Stimulated activated naive B cell treated with anti-CD40 and anti-IgM and Interleukin-4, amounts not matched to agents 10 μg/mL and 1 μg/mL and 100 μg/mL, for 72 hours (primary cell): Measurements from ENCODE around the gene RNF133.
A peak's percentile ranks its signal among the peaks of the same experiment; 100 is the strongest.
"Not testable (repeated sequence)": the region's sequence is repeated elsewhere in the genome, so short reads cannot be mapped to it uniquely, and the experiment has no call there.

Experiments
- ATAC-seq, 2 donors: fragments of 150-1000 bp; cut with Tn5 transposase; replicated peaks; 2 replicates each; pipeline ENCODE4 v1.10.0; 2021; ENCODE audit warnings: moderate library complexity in 1 of 2
- DNase-seq: peaks from one replicate; pipeline ENCODE4 v3.0.0; 2021
- H3K27ac Mint-ChIP-seq: one replicate; pipeline ENCODE4 v1.8.0; 2022; ENCODE audit warnings: mild to moderate bottlenecking, mixed read lengths
- H3K27me3 Mint-ChIP-seq, 2 donors: one replicate each; pipeline ENCODE4 v1.8.0; 2022; ENCODE audit warnings: mixed read lengths in 2 of 2
- H3K36me3 Mint-ChIP-seq, 2 donors: one replicate each; pipeline ENCODE4 v1.8.0; 2022; ENCODE audit warnings: mixed read lengths in 2 of 2, mild to moderate bottlenecking in 1 of 2
- H3K4me1 Mint-ChIP-seq, 2 donors: one replicate each; pipeline ENCODE4 v1.8.0; 2022; ENCODE audit warnings: mixed read lengths in 2 of 2, mild to moderate bottlenecking in 1 of 2
- H3K4me3 Mint-ChIP-seq, 2 donors: one replicate each; pipeline ENCODE4 v1.8.0; 2022; ENCODE audit warnings: mild to moderate bottlenecking in 2 of 2, mixed read lengths in 2 of 2, moderate library complexity in 1 of 2
- H3K9me3 Mint-ChIP-seq, 2 donors: one replicate each; pipeline ENCODE4 v1.8.0; 2022; ENCODE audit warnings: mixed read lengths in 2 of 2, mild to moderate bottlenecking in 1 of 2

RNF133 gene

GRCh38 chr7:122706836-122707235, 7.9 kb upstream of the RNF133 start:
- H3K27me3 Mint-ChIP-seq: no peaks in the 10 kb centered on the region
- DNase-seq: no peak
- no peak overlapping the region for H3K4me3 Mint-ChIP-seq
- H3K27ac Mint-ChIP-seq: no peak overlapping the region
- no peaks in the 10 kb centered on the region for H3K36me3 Mint-ChIP-seq
- H3K9me3 Mint-ChIP-seq: peaks cover 0 to 1% of the 10 kb centered on the region in 2 donors
- ATAC-seq: no peak
- H3K4me1 Mint-ChIP-seq: no peaks in the 10 kb centered on the region

GRCh38 chr7:122702872-122703510, 4.1 kb upstream of the RNF133 start, which contains the start of gene RNF148:
TSS of gene RNF148 (minus strand) at chr7:122702922. CDS start at chr7:122702750, 172 bp downstream.
- Mint-ChIP-seq H3K9me3 (peaks cover 0 to 2% of the 10 kb centered on the region in 2 donors), H3K27me3 (no peaks in the 10 kb centered on the region), H3K4me1 (no peaks in the 10 kb centered on the region), H3K4me3 (no peak within 1 kb of the TSS), H3K36me3 (no peaks in the 10 kb centered on the region), H3K27ac (no peak within 1 kb of the TSS)
- DNase-seq (no peak), ATAC-seq (no peak)

- H3K27me3 Mint-ChIP-seq: no peaks in the 10 kb centered on the region
- ATAC-seq (no peak), DNase-seq (no peak)
- no peaks in the 10 kb centered on the region for H3K36me3 Mint-ChIP-seq
- peaks cover 9% of the 10 kb centered on the region in 2 donors for H3K9me3 Mint-ChIP-seq
- H3K27ac Mint-ChIP-seq: no peak overlapping the region
- H3K4me3 Mint-ChIP-seq: no peak overlapping the region
- H3K4me1 Mint-ChIP-seq: no peaks in the 10 kb centered on the region
Measured at GRCh38 chr7:122695816-122696215, 3.1 kb downstream of the RNF133 start.

GRCh38 chr7:122694697-122695096, 4.2 kb downstream of the RNF133 start:
- no peak for ATAC-seq
- Mint-ChIP-seq H3K27ac (no peak overlapping the region), H3K27me3 (no peaks in the 10 kb centered on the region), H3K4me3 (no peak overlapping the region), H3K9me3 (peaks cover 9% of the 10 kb centered on the region in 2 donors), H3K36me3 (no peaks in the 10 kb centered on the region), H3K4me1 (no peaks in the 10 kb centered on the region)
- no peak for DNase-seq

GRCh38 chr7:122692769-122693309, 6.1 kb downstream of the RNF133 start:
- no peak overlapping the region for H3K4me3 Mint-ChIP-seq
- no peaks in the 10 kb centered on the region for H3K4me1 Mint-ChIP-seq
- H3K27me3 Mint-ChIP-seq: no peaks in the 10 kb centered on the region
- DNase-seq: no peak
- H3K9me3 Mint-ChIP-seq: peaks cover 7 to 9% of the 10 kb centered on the region in 2 donors
- H3K36me3 Mint-ChIP-seq: no peaks in the 10 kb centered on the region
- no peak for ATAC-seq
- H3K27ac Mint-ChIP-seq: no peak overlapping the region

- Mint-ChIP-seq H3K4me3 (no peak overlapping the region), H3K36me3 (no peaks in the 10 kb centered on the region), H3K27ac (no peak overlapping the region), H3K27me3 (no peaks in the 10 kb centered on the region), H3K9me3 (peaks cover 7 to 9% of the 10 kb centered on the region in 2 donors), H3K4me1 (no peaks in the 10 kb centered on the region)
- DNase-seq: no peak
- no peak for ATAC-seq
Measured at GRCh38 chr7:122691569-122692235, 7.2 kb downstream of the RNF133 start.

GRCh38 chr7:122689346-122690109, 9.4 kb downstream of the RNF133 start:
- peaks cover 7 to 9% of the 10 kb centered on the region in 2 donors for H3K9me3 Mint-ChIP-seq
- ATAC-seq (no peak), DNase-seq (no peak)
- H3K36me3 Mint-ChIP-seq: no peaks in the 10 kb centered on the region
- H3K4me3 Mint-ChIP-seq: no peak overlapping the region
- H3K27ac Mint-ChIP-seq: no peak overlapping the region
- H3K4me1 Mint-ChIP-seq: no peaks in the 10 kb centered on the region
- H3K27me3 Mint-ChIP-seq: no peaks in the 10 kb centered on the region

GRCh38 chr7:122688400-122688998, 10.4 kb downstream of the RNF133 start:
- H3K27me3 Mint-ChIP-seq: no peaks in the 10 kb centered on the region
- H3K4me3 Mint-ChIP-seq: no peak overlapping the region
- H3K36me3 Mint-ChIP-seq: no peaks in the 10 kb centered on the region
- H3K4me1 Mint-ChIP-seq: no peaks in the 10 kb centered on the region
- ATAC-seq (no peak), DNase-seq (no peak)
- no peak overlapping the region for H3K27ac Mint-ChIP-seq
- peaks cover 5 to 7% of the 10 kb centered on the region in 2 donors for H3K9me3 Mint-ChIP-seq

- H3K4me1 Mint-ChIP-seq: no peaks in the 10 kb centered on the region
- ATAC-seq: no peak
- no peak for DNase-seq
- H3K4me3 Mint-ChIP-seq: no peak overlapping the region
- no peak overlapping the region for H3K27ac Mint-ChIP-seq
- no peaks in the 10 kb centered on the region for H3K9me3 Mint-ChIP-seq
- no peaks in the 10 kb centered on the region for H3K36me3 Mint-ChIP-seq
- no peaks in the 10 kb centered on the region for H3K27me3 Mint-ChIP-seq
Measured at GRCh38 chr7:122686360-122686878, 12.5 kb downstream of the RNF133 start.

- Mint-ChIP-seq H3K4me3 (no peak overlapping the region), H3K9me3 (peaks cover 0 to 2% of the 10 kb centered on the region in 2 donors), H3K27me3 (no peaks in the 10 kb centered on the region), H3K36me3 (no peaks in the 10 kb centered on the region), H3K4me1 (no peaks in the 10 kb centered on the region), H3K27ac (no peak overlapping the region)
- ATAC-seq (no peak), DNase-seq (no peak)
Measured at GRCh38 chr7:122684504-122684903, 14.4 kb downstream of the RNF133 start.

- no peak overlapping the region for H3K27ac Mint-ChIP-seq
- H3K4me1 Mint-ChIP-seq: no peaks in the 10 kb centered on the region
- no peaks in the 10 kb centered on the region for H3K36me3 Mint-ChIP-seq
- DNase-seq: no peak
- ATAC-seq: peak in 1 of 2 donors; percentile 12
- no peaks in the 10 kb centered on the region for H3K27me3 Mint-ChIP-seq
- H3K9me3 Mint-ChIP-seq: peaks cover 0 to 5% of the 10 kb centered on the region in 2 donors
- no peak overlapping the region for H3K4me3 Mint-ChIP-seq
Measured at GRCh38 chr7:122682815-122683550, 15.9 kb downstream of the RNF133 start.

- H3K36me3 Mint-ChIP-seq, ATAC-seq, H3K4me1 Mint-ChIP-seq, H3K4me3 Mint-ChIP-seq, H3K27ac Mint-ChIP-seq, H3K27me3 Mint-ChIP-seq, H3K9me3 Mint-ChIP-seq, DNase-seq: not testable (repeated sequence)
Measured at GRCh38 chr7:122681186-122681585, 17.7 kb downstream of the RNF133 start.

GRCh38 chr7:122679813-122680212, 19.1 kb downstream of the RNF133 start:
- Mint-ChIP-seq H3K36me3 (no peaks in the 10 kb centered on the region), H3K4me3 (no peak overlapping the region), H3K27me3 (no peaks in the 10 kb centered on the region), H3K4me1 (no peaks in the 10 kb centered on the region), H3K9me3 (peaks cover 0 to 8% of the 10 kb centered on the region in 2 donors), H3K27ac (no peak overlapping the region)
- DNase-seq: no peak
- no peak for ATAC-seq
